ENCODE measurements around the gene SSR4. TPM values are rescaled to one million over a fixed set of nuclear protein-coding genes. Genes with fewer than 3 reads are reported as not detected.

The SSR4 gene
- total RNA-seq, 1 experiment from 2014 or later: 298 TPM

- Histone ChIP-seq H2AFZ (ENCODE audit: low read length) (no peak overlapping the region), H3K27me3 (ENCODE audit: low read length) (no peaks in the 10 kb centered on the region), H3K9me2 (replicated peaks; ENCODE audit: low read length) (no peaks in the 10 kb centered on the region), H3K4me1 (ENCODE audit: insufficient read depth, low read length) (peaks cover 11% of the 10 kb centered on the region), H3K36me3 (ENCODE audit: low read depth, low read length) (peaks cover 8% of the 10 kb centered on the region; the same call in 1 of the 2 replicates), H3K79me2 (ENCODE audit: low read length) (peaks cover 24% of the 10 kb centered on the region), H3K4me2 (ENCODE audit: low read length) (no peak overlapping the region), H3K9me3 (ENCODE audit: low read length) (no peaks in the 10 kb centered on the region), H3K9ac (ENCODE audit: low read length) (no peak overlapping the region), H4K20me1 (ENCODE audit: low read length) (no peaks in the 10 kb centered on the region), H3K4me3 (ENCODE audit: low read length) (no peak overlapping the region), H3F3A (ENCODE audit: low read length, unreplicated experiment) (no peaks in the 10 kb centered on the region), H3K27ac (ENCODE audit: low read length) (no peak overlapping the region)
- CTCF ChIA-PET: no interaction called here
- no peak for TF ChIP-seq EZH2 (IDR thresholded peaks at IDR 0.05; ENCODE audit: low read length, unreplicated experiment)
- no peak for TF ChIP-seq EZH2phosphoT487 (IDR thresholded peaks at IDR 0.05; ENCODE audit: borderline replicate concordance, low read length)
- TF ChIP-seq CTCF (conservative IDR thresholded peaks at IDR 0.05; ENCODE audit: low read depth, low read length): no peak
- intact Hi-C loops (cut with micrococcal nuclease): no loop called here
- ATAC-seq: no peak
- DNase-seq: no peak
- POLR2A ChIA-PET (ENCODE audit: unreplicated experiment): no interaction called here
- BruUV-seq (replicated peaks): no TSS peak
These were observed 4.9 kb downstream of the SSR4 start for GRCh38 chrX:153799326-153799725.

- no TSS peak for BruUV-seq (replicated peaks)
- no peak overlapping the region for H2AFZ ChIP-seq (ENCODE audit: low read length)
- peaks cover 15% of the 10 kb centered on the region for H3K79me2 ChIP-seq (ENCODE audit: low read length)
- no peaks in the 10 kb centered on the region for H3K27me3 ChIP-seq (ENCODE audit: low read length)
- TF ChIP-seq CTCF (conservative IDR thresholded peaks at IDR 0.05; ENCODE audit: low read depth, low read length): no peak
- TF ChIP-seq EZH2phosphoT487 (IDR thresholded peaks at IDR 0.05; ENCODE audit: borderline replicate concordance, low read length): no peak
- no peak for TF ChIP-seq EZH2 (IDR thresholded peaks at IDR 0.05; ENCODE audit: low read length, unreplicated experiment)
- H4K20me1 ChIP-seq (ENCODE audit: low read length): no peaks in the 10 kb centered on the region
- H3K4me3 ChIP-seq (ENCODE audit: low read length): no peak overlapping the region
- H3K9ac ChIP-seq (ENCODE audit: low read length): no peak overlapping the region
- ChIA-PET POLR2A (ENCODE audit: unreplicated experiment) (no interaction called here), CTCF (no interaction called here)
- DNase-seq (no peak), ATAC-seq (peak; percentile 12; the same call in 1 of the 2 replicates)
- H3K36me3 ChIP-seq (ENCODE audit: low read depth, low read length): peaks cover 8% of the 10 kb centered on the region; the same call in 1 of the 2 replicates
- no peak overlapping the region for H3K4me2 ChIP-seq (ENCODE audit: low read length)
- H3K4me1 ChIP-seq (ENCODE audit: insufficient read depth, low read length): peaks cover 11% of the 10 kb centered on the region
- H3F3A ChIP-seq (ENCODE audit: low read length, unreplicated experiment): no peaks in the 10 kb centered on the region
- H3K27ac ChIP-seq (ENCODE audit: low read length): no peak overlapping the region
- no peaks in the 10 kb centered on the region for H3K9me3 ChIP-seq (ENCODE audit: low read length)
- intact Hi-C loops (cut with micrococcal nuclease): no loop called here
- H3K9me2 ChIP-seq (replicated peaks; ENCODE audit: low read length): no peaks in the 10 kb centered on the region
These were observed 5.8 kb downstream of the SSR4 start for GRCh38 chrX:153800177-153800722.

GRCh38 chrX:153800746-153801145 lies 6.3 kb downstream of the SSR4 start:
- no peaks in the 10 kb centered on the region for H3K9me3 ChIP-seq (ENCODE audit: low read length)
- ChIA-PET POLR2A (ENCODE audit: unreplicated experiment) (no interaction called here), CTCF (no interaction called here)
- no peak overlapping the region for H3K27ac ChIP-seq (ENCODE audit: low read length)
- H3K79me2 ChIP-seq (ENCODE audit: low read length): peaks cover 10% of the 10 kb centered on the region
- no TSS peak for BruUV-seq (replicated peaks)
- peaks cover 8% of the 10 kb centered on the region; the same call in 1 of the 2 replicates for H3K36me3 ChIP-seq (ENCODE audit: low read depth, low read length)
- H3K9me2 ChIP-seq (replicated peaks; ENCODE audit: low read length): no peaks in the 10 kb centered on the region
- peaks cover 6% of the 10 kb centered on the region for H3K4me1 ChIP-seq (ENCODE audit: insufficient read depth, low read length)
- TF ChIP-seq CTCF (conservative IDR thresholded peaks at IDR 0.05; ENCODE audit: low read depth, low read length): no peak
- TF ChIP-seq EZH2phosphoT487 (IDR thresholded peaks at IDR 0.05; ENCODE audit: borderline replicate concordance, low read length): no peak
- TF ChIP-seq EZH2 (IDR thresholded peaks at IDR 0.05; ENCODE audit: low read length, unreplicated experiment): no peak
- H3K4me3 ChIP-seq (ENCODE audit: low read length): no peak overlapping the region
- H3K27me3 ChIP-seq (ENCODE audit: low read length): no peaks in the 10 kb centered on the region
- intact Hi-C loops (cut with micrococcal nuclease): no loop called here
- no peaks in the 10 kb centered on the region for H3F3A ChIP-seq (ENCODE audit: low read length, unreplicated experiment)
- DNase-seq (no peak), ATAC-seq (peak; percentile 34; the same call in 1 of the 2 replicates)
- H4K20me1 ChIP-seq (ENCODE audit: low read length): no peaks in the 10 kb centered on the region
- H3K4me2 ChIP-seq (ENCODE audit: low read length): no peak overlapping the region
- no peak overlapping the region for H2AFZ ChIP-seq (ENCODE audit: low read length)
- no peak overlapping the region for H3K9ac ChIP-seq (ENCODE audit: low read length)
